ENCODE results near the gene CCDC68. TPM values are rescaled to one million over a fixed set of nuclear protein-coding genes. Genes with fewer than 3 reads are reported as not detected.

CCDC68 gene
- total RNA-seq, 2 donors from 2014 or later: 10.1 to 18.4 TPM

GRCh38 chr18:54961016-54961423, 1.8 kb upstream of the CCDC68 start:
- H3K4me1 ChIP-seq (ENCODE audit: control insufficient read depth in 1 of 2, low read depth in 2 of 2): no peaks in the 10 kb centered on the region
- H3K36me3 ChIP-seq: no peaks in the 10 kb centered on the region
- H3K9me3 ChIP-seq: no peaks in the 10 kb centered on the region
- no peak for ATAC-seq (ENCODE audit: insufficient number of reproducible peaks, low FRiP score, low read depth)
- H3K27me3 ChIP-seq (replicated peaks; ENCODE audit: insufficient read depth): no peaks in the 10 kb centered on the region
- no peak overlapping the region for H3K27ac ChIP-seq
- no peak for DNase-seq (ENCODE audit: low spot score)
- TF ChIP-seq CTCF (IDR thresholded peaks at IDR 0.05): no peak
- no peak overlapping the region for H3K4me3 ChIP-seq

- Histone ChIP-seq H3K36me3 (no peaks in the 10 kb centered on the region), H3K27me3 (replicated peaks; ENCODE audit: insufficient read depth) (no peaks in the 10 kb centered on the region), H3K9me3 (no peaks in the 10 kb centered on the region), H3K4me3 (no peak overlapping the region), H3K4me1 (ENCODE audit: control insufficient read depth in 1 of 2, low read depth in 2 of 2) (no peaks in the 10 kb centered on the region), H3K27ac (no peak overlapping the region)
- DNase-seq (ENCODE audit: low spot score) (no peak), ATAC-seq (ENCODE audit: insufficient number of reproducible peaks, low FRiP score, low read depth) (peak; percentile 22)
- TF ChIP-seq CTCF (IDR thresholded peaks at IDR 0.05): no peak
These were observed 936 bp upstream of the CCDC68 start for GRCh38 chr18:54960197-54960596.

DNA sequence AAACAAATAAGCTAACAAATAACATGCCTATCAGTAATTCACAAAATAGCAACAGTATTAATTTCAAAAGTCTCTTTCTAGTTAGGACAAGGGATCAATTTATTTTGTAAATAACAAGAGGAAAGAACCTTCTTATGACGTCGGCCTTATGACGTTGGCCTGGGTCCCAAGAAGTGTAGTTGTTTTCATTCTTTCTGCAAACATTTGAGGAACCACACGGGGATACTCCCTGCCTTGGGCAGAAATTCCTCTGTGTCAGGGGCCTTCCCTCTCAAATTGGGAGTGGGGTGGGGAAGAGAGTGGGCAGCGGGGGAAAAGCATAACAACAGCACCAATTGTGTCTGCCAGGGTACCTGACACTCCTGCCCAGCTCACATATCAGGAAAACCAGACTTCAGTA, 1.3 kb downstream of the CCDC68 start:
- no peak for ATAC-seq (ENCODE audit: insufficient number of reproducible peaks, low FRiP score, low read depth)
- H3K27ac ChIP-seq: no peak overlapping the region
- no peak overlapping the region for H3K4me3 ChIP-seq
- H3K27me3 ChIP-seq (replicated peaks; ENCODE audit: insufficient read depth): no peaks in the 10 kb centered on the region
- no peak for TF ChIP-seq CTCF (IDR thresholded peaks at IDR 0.05)
- H3K9me3 ChIP-seq: no peaks in the 10 kb centered on the region
- no peaks in the 10 kb centered on the region for H3K4me1 ChIP-seq (ENCODE audit: control insufficient read depth in 1 of 2, low read depth in 2 of 2)
- H3K36me3 ChIP-seq: no peaks in the 10 kb centered on the region
- no peak for DNase-seq (ENCODE audit: low spot score)

DNA sequence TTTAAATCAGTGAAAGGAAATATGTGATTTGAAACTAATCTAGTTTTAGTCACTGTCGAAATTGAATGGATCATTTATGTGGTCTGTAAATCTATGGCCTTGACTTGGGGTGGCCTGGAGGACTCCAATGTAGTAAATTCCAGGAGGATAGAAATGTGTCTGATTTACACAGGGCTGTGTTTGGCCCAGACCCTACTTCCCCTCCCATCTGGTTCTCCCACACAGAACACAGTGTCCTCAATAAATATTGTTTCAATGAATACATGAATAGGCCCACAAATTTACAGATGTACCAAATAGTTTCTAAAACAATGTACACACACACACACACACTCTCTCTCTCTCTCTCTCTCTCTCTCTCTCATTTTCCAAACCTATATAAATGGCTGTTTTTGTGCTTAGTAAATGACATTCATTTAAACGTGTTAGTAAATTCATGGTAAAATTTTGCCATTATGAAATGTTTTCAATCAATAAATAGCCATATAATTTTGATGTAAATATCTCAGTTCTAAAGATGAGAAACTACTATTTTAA, 1.9 kb downstream of the CCDC68 start:
- Histone ChIP-seq H3K9me3 (no peaks in the 10 kb centered on the region), H3K4me1 (ENCODE audit: control insufficient read depth in 1 of 2, low read depth in 2 of 2) (no peaks in the 10 kb centered on the region), H3K36me3 (no peaks in the 10 kb centered on the region), H3K27me3 (replicated peaks; ENCODE audit: insufficient read depth) (no peaks in the 10 kb centered on the region), H3K4me3 (no peak overlapping the region), H3K27ac (no peak overlapping the region)
- DNase-seq (ENCODE audit: low spot score) (no peak), ATAC-seq (ENCODE audit: insufficient number of reproducible peaks, low FRiP score, low read depth) (no peak)
- TF ChIP-seq CTCF (IDR thresholded peaks at IDR 0.05): no peak

DNA sequence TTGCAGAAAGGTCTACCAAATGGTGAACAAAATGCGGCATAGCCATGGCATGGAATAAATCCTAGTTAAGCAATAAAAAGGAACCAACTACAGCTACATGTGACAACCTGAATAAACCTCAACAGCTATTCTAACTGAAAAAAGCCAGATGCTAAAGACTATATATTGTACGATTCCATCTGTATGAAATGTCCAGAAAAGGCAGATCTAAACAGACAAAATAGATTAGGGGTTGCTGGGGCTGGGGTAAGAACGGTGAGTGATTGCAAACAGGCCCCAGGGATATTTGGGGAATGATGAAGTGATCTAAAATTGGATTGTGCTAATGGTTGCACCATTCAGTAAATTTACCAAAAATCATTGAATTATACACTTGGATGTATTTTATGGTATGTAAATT, 2.8 kb downstream of the CCDC68 start:
- DNase-seq (ENCODE audit: low spot score) (no peak), ATAC-seq (ENCODE audit: insufficient number of reproducible peaks, low FRiP score, low read depth) (no peak)
- Histone ChIP-seq H3K4me3 (no peak overlapping the region), H3K9me3 (no peaks in the 10 kb centered on the region), H3K4me1 (ENCODE audit: control insufficient read depth in 1 of 2, low read depth in 2 of 2) (no peaks in the 10 kb centered on the region), H3K27me3 (replicated peaks; ENCODE audit: insufficient read depth) (no peaks in the 10 kb centered on the region), H3K36me3 (no peaks in the 10 kb centered on the region), H3K27ac (no peak overlapping the region)
- no peak for TF ChIP-seq CTCF (IDR thresholded peaks at IDR 0.05)

Measured in thoracic aorta (tissue), 2 donors.